ENCODE results near the gene C1orf87. TPM values are rescaled to one million over a fixed set of nuclear protein-coding genes. Genes with fewer than 3 reads are reported as not detected.

C1orf87 gene
- total and polyA plus RNA-seq, 2 donors (not counting 3 experiments of a cell fraction or from before 2014, with no cell fraction given) = not detected

DNA sequence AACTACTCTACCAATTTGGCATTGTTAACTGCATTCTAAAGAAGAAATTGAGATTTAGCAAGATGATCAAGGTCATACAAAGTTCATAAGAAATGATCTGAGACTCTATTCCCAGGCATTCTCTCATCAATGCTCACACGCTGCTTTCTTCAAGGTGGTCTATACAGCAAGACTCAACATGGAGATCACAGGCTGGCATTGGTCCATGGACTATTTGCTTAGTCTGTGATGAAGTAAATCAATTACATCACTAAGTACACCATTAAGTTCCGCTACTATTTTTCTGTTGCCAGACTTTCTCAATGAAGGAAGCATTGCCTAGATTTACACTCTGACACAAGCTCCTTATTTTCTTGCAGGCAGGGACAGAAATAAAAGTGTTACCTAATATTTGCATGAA is 95.1 kb downstream of the C1orf87 start:
- Histone ChIP-seq H3K4me3 (replicated peaks in 1 of 3; ENCODE audit: insufficient read depth in 1 of 3, low read depth in 1 of 3, low read length in 3 of 3) (no peak overlapping the region), H3K9me1 (replicated peaks; ENCODE audit: control insufficient read depth, extremely low read depth, insufficient read depth, low read length) (no peaks in the 10 kb centered on the region), H3K79me2 (ENCODE audit: control insufficient read depth, insufficient read depth, low read length) (no peaks in the 10 kb centered on the region), H3K9ac (replicated peaks; ENCODE audit: extremely low read depth, insufficient read depth, low read length) (no peak overlapping the region), H3K27ac (ENCODE audit: insufficient read depth, low read depth, low read length) (no peak overlapping the region), H2AFZ (ENCODE audit: low read depth, low read length) (no peak overlapping the region), H3K4me2 (ENCODE audit: insufficient read depth, low read length) (no peak overlapping the region), H3K4me1 (ENCODE audit: control insufficient read depth, extremely low read depth, insufficient read depth, low read length) (no peaks in the 10 kb centered on the region), H3K27me3 (ENCODE audit: control insufficient read depth in 2 of 2, insufficient read depth in 2 of 2, low read length in 2 of 2) (peaks cover 0 to 11% of the 10 kb centered on the region in 2 experiments), H3K9me3 (replicated peaks; ENCODE audit: control insufficient read depth, insufficient read depth, low read length) (no peaks in the 10 kb centered on the region), H4K20me1 (replicated peaks; ENCODE audit: control insufficient read depth, extremely low read depth, insufficient read depth, low read length) (no peaks in the 10 kb centered on the region), H3K36me3 (ENCODE audit: control insufficient read depth in 2 of 2, extremely low read depth in 1 of 2, insufficient read depth in 2 of 2, low read length in 2 of 2) (no peaks in the 10 kb centered on the region)
- TF ChIP-seq JUN (IDR thresholded peaks at IDR 0.05; ENCODE audit: borderline replicate concordance, insufficient read depth, insufficient read length, low read depth) (no peak), POLR2A (IDR thresholded peaks at IDR 0.05; ENCODE audit: low read depth, low read length) (no peak), GATA2 (IDR thresholded peaks at IDR 0.05; ENCODE audit: insufficient read depth, insufficient read length, low read depth, low read length) (no peak), FOS (IDR thresholded peaks at IDR 0.05; ENCODE audit: borderline replicate concordance, insufficient read depth, low read length) (no peak), MYC (IDR thresholded peaks at IDR 0.05; ENCODE audit: low read depth, low read length) (no peak), EZH2 (IDR thresholded peaks at IDR 0.05; ENCODE audit: borderline replicate concordance, low read depth, low read length, severe bottlenecking) (no peak)
- TF ChIP-seq, protein P1, sequence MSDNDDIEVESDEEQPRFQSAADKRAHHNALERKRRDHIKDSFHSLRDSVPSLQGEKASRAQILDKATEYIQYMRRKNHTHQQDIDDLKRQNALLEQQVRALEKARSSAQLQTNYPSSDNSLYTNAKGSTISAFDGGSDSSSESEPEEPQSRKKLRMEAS (IDR thresholded peaks at IDR 0.05; ENCODE audit: insufficient read depth, insufficient read length) = no peak
- no TSS peak for BruUV-seq (replicated peaks)
- CTCF ChIA-PET = interaction anchor here (0.7 to 4.6 kb wide), 4 partner anchors 8 to 1875 kb away, joined by 3 to 38 read pairs (median 11); no protein-coding TSS in a partner anchor
- intact Hi-C loops (cut with micrococcal nuclease) = loop anchor here (10.0 kb wide), 3 partner anchors 1356 to 1606 kb away; no protein-coding TSS in a partner anchor
- DNase-seq (ENCODE audit: low read depth, low spot score) (no peak), FAIRE-seq (no peak)
- dilution Hi-C loops (cut with MboI; ENCODE audit: extremely low pct_ligation_motif_present, low sequenced_read_pairs) = no loop called here
- POLR2A ChIA-PET = no interaction called here

DNA sequence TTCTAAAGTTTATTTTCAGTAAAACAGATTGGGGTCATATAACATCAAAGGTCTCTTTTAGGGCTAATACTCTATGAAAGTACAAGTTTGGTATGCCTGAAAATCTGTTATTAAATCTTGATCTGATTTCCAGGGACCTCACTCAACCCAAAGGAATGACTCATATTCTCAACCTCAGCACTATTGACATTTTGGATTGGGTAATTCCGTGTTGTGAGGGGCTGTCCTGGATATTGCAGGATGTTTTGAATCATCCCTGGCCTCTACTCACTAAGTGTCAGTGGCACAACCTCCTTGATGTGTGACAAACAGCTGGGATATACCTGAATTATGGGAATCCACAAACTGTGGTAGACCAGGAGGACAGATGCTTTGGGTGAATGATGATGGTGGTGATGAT is 95.5 kb downstream of the C1orf87 start:
- peaks cover 0 to 11% of the 10 kb centered on the region in 2 experiments for H3K27me3 ChIP-seq (ENCODE audit: control insufficient read depth in 2 of 2, insufficient read depth in 2 of 2, low read length in 2 of 2)
- no peak overlapping the region for H3K27ac ChIP-seq (ENCODE audit: insufficient read depth, low read depth, low read length)
- CTCF ChIA-PET = interaction anchor here (2.1 to 4.6 kb wide), 4 partner anchors 9 to 1875 kb away, joined by 5 to 38 read pairs (median 20); no protein-coding TSS in a partner anchor
- FAIRE-seq (no peak), DNase-seq (ENCODE audit: low read depth, low spot score) (no peak)
- H3K4me3 ChIP-seq (replicated peaks in 1 of 3; ENCODE audit: insufficient read depth in 1 of 3, low read depth in 1 of 3, low read length in 3 of 3) = no peak overlapping the region
- no peak overlapping the region for H3K9ac ChIP-seq (replicated peaks; ENCODE audit: extremely low read depth, insufficient read depth, low read length)
- H4K20me1 ChIP-seq (replicated peaks; ENCODE audit: control insufficient read depth, extremely low read depth, insufficient read depth, low read length) = no peaks in the 10 kb centered on the region
- no peaks in the 10 kb centered on the region for H3K79me2 ChIP-seq (ENCODE audit: control insufficient read depth, insufficient read depth, low read length)
- H3K9me1 ChIP-seq (replicated peaks; ENCODE audit: control insufficient read depth, extremely low read depth, insufficient read depth, low read length) = no peaks in the 10 kb centered on the region
- intact Hi-C loops (cut with micrococcal nuclease) = loop anchor here (10.0 kb wide), 3 partner anchors 1357 to 1607 kb away; no protein-coding TSS in a partner anchor
- no peak overlapping the region for H3K4me2 ChIP-seq (ENCODE audit: insufficient read depth, low read length)
- POLR2A ChIA-PET = no interaction called here
- no peaks in the 10 kb centered on the region for H3K4me1 ChIP-seq (ENCODE audit: control insufficient read depth, extremely low read depth, insufficient read depth, low read length)
- no TSS peak for BruUV-seq (replicated peaks)
- no peaks in the 10 kb centered on the region for H3K36me3 ChIP-seq (ENCODE audit: control insufficient read depth in 2 of 2, extremely low read depth in 1 of 2, insufficient read depth in 2 of 2, low read length in 2 of 2)
- no peaks in the 10 kb centered on the region for H3K9me3 ChIP-seq (replicated peaks; ENCODE audit: control insufficient read depth, insufficient read depth, low read length)
- dilution Hi-C loops (cut with MboI; ENCODE audit: extremely low pct_ligation_motif_present, low sequenced_read_pairs) = no loop called here
- no peak overlapping the region for H2AFZ ChIP-seq (ENCODE audit: low read depth, low read length)
- no peak for TF ChIP-seq MYC (IDR thresholded peaks at IDR 0.05; ENCODE audit: low read depth, low read length)
- TF ChIP-seq POLR2A (IDR thresholded peaks at IDR 0.05; ENCODE audit: low read depth, low read length) = no peak
- TF ChIP-seq GATA2 (IDR thresholded peaks at IDR 0.05; ENCODE audit: insufficient read depth, insufficient read length, low read depth, low read length) = no peak

Measured in endothelial cell of umbilical vein (primary cell).